Measurements from ENCODE around the gene KIAA0513. TPM values are rescaled to one million over a fixed set of nuclear protein-coding genes. Genes with fewer than 3 reads are reported as not detected.

KIAA0513 gene
- total and polyA plus RNA-seq, 2 of the 13 experiments (the other 11 are each of a cell fraction or from before 2014, with no cell fraction given) = 1.8 TPM

- TF ChIP-seq PITX1 (CRISPR knock-in tag; IDR thresholded peaks at IDR 0.05) (peak; percentile 54; the same call in 1 of the 2 replicates), PHF21A (CRISPR knock-in tag; IDR thresholded peaks at IDR 0.05) (peak; percentile 99), GLI4 (CRISPR knock-in tag; IDR thresholded peaks at IDR 0.05; ENCODE audit: borderline replicate concordance) (no peak), ZNF777 (CRISPR knock-in tag; IDR thresholded peaks at IDR 0.05) (no peak), NCOR1 (IDR thresholded peaks at IDR 0.05; ENCODE audit: borderline replicate concordance, low read length) (peak; percentile 40; the same call in 1 of the 2 replicates), BRCA1 (CRISPR knock-in tag; IDR thresholded peaks at IDR 0.05) (peak; percentile 91; the same call in 1 of the 2 replicates), HNF1A (IDR thresholded peaks at IDR 0.05; ENCODE audit: low read depth) (no peak; the same call in 1 of the 2 replicates), HNF1A (CRISPR knock-in tag; IDR thresholded peaks at IDR 0.05; ENCODE audit: borderline replicate concordance) (0 out of 2 replicates have a peak, but pooled peaks have one; percentile 37), ZNF552 (CRISPR knock-in tag; IDR thresholded peaks at IDR 0.05; ENCODE audit: borderline replicate concordance) (0 out of 2 replicates have a peak, but pooled peaks have one; percentile 8), ZNF567 (CRISPR knock-in tag; IDR thresholded peaks at IDR 0.05; ENCODE audit: borderline replicate concordance) (peak; percentile 74), ZNF768 (CRISPR knock-in tag; IDR thresholded peaks at IDR 0.05) (0 out of 2 replicates have a peak, but pooled peaks have one; percentile 10), CBX2 (IDR thresholded peaks at IDR 0.05; ENCODE audit: low read depth, low read length) (no peak), CBX2 (CRISPR knock-in tag; IDR thresholded peaks at IDR 0.05; ENCODE audit: low read depth) (no peak), NR3C1 (CRISPR knock-in tag; IDR thresholded peaks at IDR 0.05) (0 out of 2 replicates have a peak, but pooled peaks have one; percentile 76), ZNF292 (CRISPR knock-in tag; IDR thresholded peaks at IDR 0.05; ENCODE audit: borderline replicate concordance, low read depth) (peak; percentile 58; the same call in 1 of the 2 replicates), MXI1 (IDR thresholded peaks at IDR 0.05; ENCODE audit: borderline replicate concordance, low read depth, low read length) (no peak; the same call in 2 of the 3 replicates)
- TF ChIP-seq, protein P1, sequence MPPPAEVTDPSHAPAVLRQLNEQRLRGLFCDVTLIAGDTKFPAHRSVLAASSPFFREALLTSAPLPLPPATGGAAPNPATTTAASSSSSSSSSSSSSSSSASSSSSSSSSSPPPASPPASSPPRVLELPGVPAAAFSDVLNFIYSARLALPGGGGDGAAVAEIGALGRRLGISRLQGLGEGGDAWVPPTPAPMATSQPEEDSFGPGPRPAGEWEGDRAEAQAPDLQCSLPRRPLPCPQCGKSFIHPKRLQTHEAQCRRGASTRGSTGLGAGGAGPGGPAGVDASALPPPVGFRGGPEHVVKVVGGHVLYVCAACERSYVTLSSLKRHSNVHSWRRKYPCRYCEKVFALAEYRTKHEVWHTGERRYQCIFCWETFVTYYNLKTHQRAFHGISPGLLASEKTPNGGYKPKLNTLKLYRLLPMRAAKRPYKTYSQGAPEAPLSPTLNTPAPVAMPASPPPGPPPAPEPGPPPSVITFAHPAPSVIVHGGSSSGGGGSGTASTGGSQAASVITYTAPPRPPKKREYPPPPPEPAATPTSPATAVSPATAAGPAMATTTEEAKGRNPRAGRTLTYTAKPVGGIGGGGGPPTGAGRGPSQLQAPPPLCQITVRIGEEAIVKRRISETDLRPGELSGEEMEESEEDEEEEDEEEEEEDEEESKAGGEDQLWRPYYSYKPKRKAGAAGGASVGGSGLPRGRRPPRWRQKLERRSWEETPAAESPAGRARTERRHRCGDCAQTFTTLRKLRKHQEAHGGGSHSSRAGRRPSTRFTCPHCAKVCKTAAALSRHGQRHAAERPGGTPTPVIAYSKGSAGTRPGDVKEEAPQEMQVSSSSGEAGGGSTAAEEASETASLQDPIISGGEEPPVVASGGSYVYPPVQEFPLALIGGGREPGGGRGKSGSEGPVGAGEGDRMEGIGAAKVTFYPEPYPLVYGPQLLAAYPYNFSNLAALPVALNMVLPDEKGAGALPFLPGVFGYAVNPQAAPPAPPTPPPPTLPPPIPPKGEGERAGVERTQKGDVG (CRISPR knock-in tag; IDR thresholded peaks at IDR 0.05; ENCODE audit: borderline replicate concordance) = no peak
- TF ChIP-seq, protein P2, sequence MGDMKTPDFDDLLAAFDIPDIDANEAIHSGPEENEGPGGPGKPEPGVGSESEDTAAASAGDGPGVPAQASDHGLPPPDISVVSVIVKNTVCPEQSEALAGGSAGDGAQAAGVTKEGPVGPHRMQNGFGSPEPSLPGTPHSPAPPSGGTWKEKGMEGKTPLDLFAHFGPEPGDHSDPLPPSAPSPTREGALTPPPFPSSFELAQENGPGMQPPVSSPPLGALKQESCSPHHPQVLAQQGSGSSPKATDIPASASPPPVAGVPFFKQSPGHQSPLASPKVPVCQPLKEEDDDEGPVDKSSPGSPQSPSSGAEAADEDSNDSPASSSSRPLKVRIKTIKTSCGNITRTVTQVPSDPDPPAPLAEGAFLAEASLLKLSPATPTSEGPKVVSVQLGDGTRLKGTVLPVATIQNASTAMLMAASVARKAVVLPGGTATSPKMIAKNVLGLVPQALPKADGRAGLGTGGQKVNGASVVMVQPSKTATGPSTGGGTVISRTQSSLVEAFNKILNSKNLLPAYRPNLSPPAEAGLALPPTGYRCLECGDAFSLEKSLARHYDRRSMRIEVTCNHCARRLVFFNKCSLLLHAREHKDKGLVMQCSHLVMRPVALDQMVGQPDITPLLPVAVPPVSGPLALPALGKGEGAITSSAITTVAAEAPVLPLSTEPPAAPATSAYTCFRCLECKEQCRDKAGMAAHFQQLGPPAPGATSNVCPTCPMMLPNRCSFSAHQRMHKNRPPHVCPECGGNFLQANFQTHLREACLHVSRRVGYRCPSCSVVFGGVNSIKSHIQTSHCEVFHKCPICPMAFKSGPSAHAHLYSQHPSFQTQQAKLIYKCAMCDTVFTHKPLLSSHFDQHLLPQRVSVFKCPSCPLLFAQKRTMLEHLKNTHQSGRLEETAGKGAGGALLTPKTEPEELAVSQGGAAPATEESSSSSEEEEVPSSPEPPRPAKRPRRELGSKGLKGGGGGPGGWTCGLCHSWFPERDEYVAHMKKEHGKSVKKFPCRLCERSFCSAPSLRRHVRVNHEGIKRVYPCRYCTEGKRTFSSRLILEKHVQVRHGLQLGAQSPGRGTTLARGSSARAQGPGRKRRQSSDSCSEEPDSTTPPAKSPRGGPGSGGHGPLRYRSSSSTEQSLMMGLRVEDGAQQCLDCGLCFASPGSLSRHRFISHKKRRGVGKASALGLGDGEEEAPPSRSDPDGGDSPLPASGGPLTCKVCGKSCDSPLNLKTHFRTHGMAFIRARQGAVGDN (CRISPR knock-in tag; IDR thresholded peaks at IDR 0.05) = peak; percentile 91
These were observed 109.2 kb downstream of the KIAA0513 start (continued) for GRCh38 chr16:85136702-85137322.

All from HepG2 (cell line).